ENCODE measurements around the gene TET1. TPM values are rescaled to one million over a fixed set of nuclear protein-coding genes. Genes with fewer than 3 reads are reported as not detected.
"Not testable (repeated sequence)": the region's sequence is repeated elsewhere in the genome, so short reads cannot be mapped to it uniquely, and the experiment has no call there.

TET1 gene
- polyA plus RNA-seq, 3 donors: 0.01 to 0.08 (median 0.06) TPM

GRCh38 chr10:68611227-68611626 is 51.1 kb downstream of the TET1 start:
- Histone ChIP-seq H3K9ac (ENCODE audit: insufficient read depth, low read length, poor library complexity, severe bottlenecking) (no peak overlapping the region), H3K27ac (ENCODE audit: low read depth in 1 of 2, low read length in 2 of 2) (no peak overlapping the region), H3K36me3 (replicated peaks in 1 of 2; ENCODE audit: control insufficient read depth in 1 of 2, insufficient read depth in 2 of 2, low read length in 2 of 2) (no peaks in the 10 kb centered on the region), H4K20me1 (ENCODE audit: insufficient read depth, low read length) (no peaks in the 10 kb centered on the region), H3K9me3 (replicated peaks in 1 of 2; ENCODE audit: control insufficient read depth in 1 of 2, insufficient read depth in 1 of 2, low read length in 2 of 2) (no peaks in the 10 kb centered on the region), H3K4me2 (replicated peaks; ENCODE audit: extremely low read depth, low read length, poor library complexity, severe bottlenecking) (no peak overlapping the region), H3K4me1 (ENCODE audit: control insufficient read depth in 1 of 2, insufficient read depth in 2 of 2, low read length in 2 of 2) (no peaks in the 10 kb centered on the region), H3K27me3 (ENCODE audit: control insufficient read depth in 2 of 2, insufficient read depth in 2 of 2, low read length in 2 of 2) (no peaks in the 10 kb centered on the region), H3K79me2 (ENCODE audit: insufficient read depth, low read length) (no peaks in the 10 kb centered on the region), H3K4me3 (replicated peaks in 1 of 3; ENCODE audit: low read depth in 2 of 3, low read length in 3 of 3) (no peak overlapping the region), H2AFZ (ENCODE audit: insufficient read depth, low read depth, low read length, poor library complexity, severe bottlenecking) (no peak overlapping the region)
- Mint-ChIP-seq H3K36me3 (no peaks in the 10 kb centered on the region), H3K9me3 (peaks cover 0 to 4% (median 0%) of the 10 kb centered on the region in 7 donors), H3K4me3 (no peak overlapping the region), H3K27ac (no peak overlapping the region), H3K4me1 (no peaks in the 10 kb centered on the region), H3K27me3 (ENCODE audit: low read depth in 3 of 3) (peaks cover 0 to 3% (median 0%) of the 10 kb centered on the region in 3 donors)
- no peak for TF ChIP-seq CTCF (IDR thresholded peaks at IDR 0.05)
- 80% methylated on average over 2 of the region's 3 CpGs for WGBS (ENCODE audit: insufficient coverage)
- no peak for DNase-seq
- intact Hi-C loops (cut with micrococcal nuclease): no loop called here

- H2AFZ ChIP-seq (ENCODE audit: insufficient read depth, low read depth, low read length, poor library complexity, severe bottlenecking); H3K4me3 ChIP-seq (replicated peaks in 1 of 3; ENCODE audit: low read depth in 2 of 3, low read length in 3 of 3); H3K4me1 Mint-ChIP-seq; H4K20me1 ChIP-seq (ENCODE audit: insufficient read depth, low read length); H3K4me2 ChIP-seq (replicated peaks; ENCODE audit: extremely low read depth, low read length, poor library complexity, severe bottlenecking); DNase-seq; H3K27me3 Mint-ChIP-seq (ENCODE audit: low read depth in 3 of 3); H3K4me1 ChIP-seq (ENCODE audit: control insufficient read depth in 1 of 2, insufficient read depth in 2 of 2, low read length in 2 of 2); H3K9ac ChIP-seq (ENCODE audit: insufficient read depth, low read length, poor library complexity, severe bottlenecking); H3K4me3 Mint-ChIP-seq; H3K79me2 ChIP-seq (ENCODE audit: insufficient read depth, low read length); H3K9me3 Mint-ChIP-seq; H3K36me3 Mint-ChIP-seq; H3K36me3 ChIP-seq (replicated peaks in 1 of 2; ENCODE audit: control insufficient read depth in 1 of 2, insufficient read depth in 2 of 2, low read length in 2 of 2); H3K9me3 ChIP-seq (replicated peaks in 1 of 2; ENCODE audit: control insufficient read depth in 1 of 2, insufficient read depth in 1 of 2, low read length in 2 of 2); H3K27me3 ChIP-seq (ENCODE audit: control insufficient read depth in 2 of 2, insufficient read depth in 2 of 2, low read length in 2 of 2); intact Hi-C loops (cut with micrococcal nuclease); H3K27ac ChIP-seq (ENCODE audit: low read depth in 1 of 2, low read length in 2 of 2); H3K27ac Mint-ChIP-seq: not testable (repeated sequence)
Measured at GRCh38 chr10:68613974-68614373, 53.8 kb downstream of the TET1 start.

- H3K36me3 ChIP-seq (replicated peaks in 1 of 2; ENCODE audit: control insufficient read depth in 1 of 2, insufficient read depth in 2 of 2, low read length in 2 of 2); H3K27me3 ChIP-seq (ENCODE audit: control insufficient read depth in 2 of 2, insufficient read depth in 2 of 2, low read length in 2 of 2); H3K27ac ChIP-seq (ENCODE audit: low read depth in 1 of 2, low read length in 2 of 2); H3K27me3 Mint-ChIP-seq (ENCODE audit: low read depth in 3 of 3); H3K4me3 Mint-ChIP-seq; H3K4me2 ChIP-seq (replicated peaks; ENCODE audit: extremely low read depth, low read length, poor library complexity, severe bottlenecking); intact Hi-C loops (cut with micrococcal nuclease); H3K4me1 Mint-ChIP-seq; H3K79me2 ChIP-seq (ENCODE audit: insufficient read depth, low read length); H3K36me3 Mint-ChIP-seq; H2AFZ ChIP-seq (ENCODE audit: insufficient read depth, low read depth, low read length, poor library complexity, severe bottlenecking); H3K4me1 ChIP-seq (ENCODE audit: control insufficient read depth in 1 of 2, insufficient read depth in 2 of 2, low read length in 2 of 2); DNase-seq; H3K9me3 Mint-ChIP-seq; H4K20me1 ChIP-seq (ENCODE audit: insufficient read depth, low read length); H3K9me3 ChIP-seq (replicated peaks in 1 of 2; ENCODE audit: control insufficient read depth in 1 of 2, insufficient read depth in 1 of 2, low read length in 2 of 2); H3K9ac ChIP-seq (ENCODE audit: insufficient read depth, low read length, poor library complexity, severe bottlenecking); H3K27ac Mint-ChIP-seq; H3K4me3 ChIP-seq (replicated peaks in 1 of 3; ENCODE audit: low read depth in 2 of 3, low read length in 3 of 3): not testable (repeated sequence)
- WGBS (ENCODE audit: insufficient coverage): 100% methylated on average over 3 of the region's 10 CpGs
Measured at GRCh38 chr10:68617691-68618090, 57.6 kb downstream of the TET1 start.

All from CD14-positive monocyte (primary cell).